K562 (cell line): Measurements from ENCODE around the gene POLK. TPM values are rescaled to one million over a fixed set of nuclear protein-coding genes. Genes with fewer than 3 reads are reported as not detected.

Experiments
- BCOR ChIP-seq: fragments of 450-650 bp; IDR thresholded peaks from 2 replicates; pipeline ENCODE4 v1.6.1; 2016
- CEBPG ChIP-seq, 3 experiments: fragments of 200-800 bp in 1 of 3; sonication (Bioruptor generic) in 1 of 3; sonication (generic) in 1 of 3; formaldehyde crosslinking in 1 of 3; IDR thresholded peaks in 2 of 3; conservative IDR thresholded peaks in 1 of 3; 2 replicates each; pipeline versions ENCODE4 v1.6.1 to v1.8.0; 2016 to 2022; ENCODE audit warnings: missing compliant biosample characterization in 2 of 3, missing genetic modification characterization in 2 of 3, mild to moderate bottlenecking in 1 of 3, missing genetic modification reagents in 1 of 3
- EGR1 ChIP-seq: fragments of 450-650 bp; conservative IDR thresholded peaks from 2 replicates; pipeline ENCODE4 v1.6.1; 2017; ENCODE audit warnings: mild to moderate bottlenecking
- EP400 ChIP-seq: fragments of 450-650 bp; IDR thresholded peaks from 2 replicates; pipeline ENCODE4 v1.6.1; 2017; ENCODE audit warnings: antibody characterized with exemption, mild to moderate bottlenecking, moderate library complexity
- HMBOX1 ChIP-seq: sonication (generic); IDR thresholded peaks from 2 replicates; pipeline ENCODE4 v1.6.1; 2016
- HSF4 ChIP-seq: fragments of 250-450 bp; sonication (Bioruptor Pico); IDR thresholded peaks from 2 replicates; pipeline ENCODE4 v2.1.2; 2022; ENCODE audit warnings: mild to moderate bottlenecking, moderate library complexity, borderline replicate concordance
- NFIC ChIP-seq: fragments of 450-650 bp; IDR thresholded peaks from 2 replicates; pipeline ENCODE4 v1.6.1; 2017; ENCODE audit warnings: mild to moderate bottlenecking, inconsistent platforms
- POLR2H ChIP-seq: IDR thresholded peaks from 2 replicates; pipeline ENCODE4 v1.6.1; 2016; ENCODE audit warnings: missing genetic modification characterization, low read depth, mild to moderate bottlenecking, control low read depth, missing compliant biosample characterization, moderate library complexity
- POLR3A ChIP-seq: IDR thresholded peaks from 2 replicates; pipeline ENCODE4 v1.6.1; 2011; ENCODE audit warnings: borderline replicate concordance, mild to moderate bottlenecking, moderate library complexity; ENCODE audit not compliant: insufficient read length, insufficient read depth; ENCODE audit errors: extremely low read depth
- RBM22 ChIP-seq: fragments of 200-400 bp; formaldehyde crosslinking; IDR thresholded peaks from 2 replicates; pipeline ENCODE4 v1.6.1; 2018; ENCODE audit warnings: low read length, low read depth; ENCODE audit not compliant: poor library complexity, severe bottlenecking
- SAFB2 ChIP-seq: fragments of 200-400 bp; formaldehyde crosslinking; IDR thresholded peaks from 2 replicates; pipeline ENCODE4 v1.6.1; 2018; ENCODE audit warnings: borderline replicate concordance, low read length, low read depth, moderate library complexity; ENCODE audit not compliant: severe bottlenecking
- U2AF2 ChIP-seq: fragments of 200-400 bp; formaldehyde crosslinking; optimal IDR thresholded peaks from 2 replicates; pipeline ENCODE3; 2017; ENCODE audit warnings: low read depth, mild to moderate bottlenecking, low read length
- ZBTB1 ChIP-seq: sonication (generic); formaldehyde crosslinking; IDR thresholded peaks from 2 replicates; pipeline ENCODE4 v1.8.1; 2023; ENCODE audit warnings: missing genetic modification reagents, low read depth, mild to moderate bottlenecking, borderline replicate concordance
- ZFP1 ChIP-seq: fragments of 450-650 bp; formaldehyde crosslinking; IDR thresholded peaks from 2 replicates; pipeline ENCODE4 v1.4.0; 2020; ENCODE audit warnings: mild to moderate bottlenecking, mixed read lengths
- ZFP30 ChIP-seq: fragments of 250-450 bp; sonication (Bioruptor Pico); IDR thresholded peaks from 2 replicates; pipeline ENCODE4 v1.8.0; 2022; ENCODE audit warnings: moderate library complexity, mild to moderate bottlenecking, inconsistent platforms, borderline replicate concordance
- ZFX ChIP-seq: sonication (generic); formaldehyde crosslinking; IDR thresholded peaks from 2 replicates; pipeline ENCODE4 v1.8.0; 2022; ENCODE audit warnings: mild to moderate bottlenecking, missing genetic modification reagents, moderate library complexity
- ZMIZ1 ChIP-seq, 2 experiments: fragments of 150-350 bp in 1 of 2; IDR thresholded peaks; 2 replicates each; pipeline ENCODE4 v1.6.1; 2012 to 2016; ENCODE audit warnings: low read depth in 2 of 2, low read length in 2 of 2, mild to moderate bottlenecking in 1 of 2, moderate library complexity in 1 of 2
- ZNF175 ChIP-seq: fragments of 200-800 bp; sonication (Bioruptor generic); IDR thresholded peaks from 2 replicates; pipeline ENCODE4 v1.6.1; 2016; ENCODE audit warnings: low read depth, mild to moderate bottlenecking, missing genetic modification characterization, missing compliant biosample characterization
- ZNF184 ChIP-seq: sonication (generic); formaldehyde crosslinking; IDR thresholded peaks from 2 replicates; pipeline ENCODE4 v1.5.0; 2020; ENCODE audit warnings: missing genetic modification reagents
- ZNF274 ChIP-seq: IDR thresholded peaks from 2 replicates; pipeline ENCODE4 v1.6.1; 2011; ENCODE audit warnings: low read depth, mild to moderate bottlenecking, low read length, moderate library complexity, borderline replicate concordance
- ZNF282 ChIP-seq: sonication (generic); formaldehyde crosslinking; IDR thresholded peaks from 2 replicates; pipeline ENCODE4 v1.8.1; 2023; ENCODE audit warnings: missing genetic modification reagents
- ZNF655 ChIP-seq: fragments of 250-450 bp; sonication (Bioruptor Pico); IDR thresholded peaks from 2 replicates; pipeline ENCODE4 v1.5.0; 2021
- ZZZ3 ChIP-seq: fragments of 450-650 bp; IDR thresholded peaks from 2 replicates; pipeline ENCODE4 v1.6.1; 2016; ENCODE audit warnings: antibody characterized with exemption, mild to moderate bottlenecking, moderate library complexity
- polyA plus RNA-seq, 8 experiments: library from polyadenylated mRNA; depleted of rRNA in 4 of 8; stranded (reverse) in 5 of 8; unstranded in 3 of 8; fragments of >200 nt; fragmentation: Nextera tagmentation in 2 of 8; fragmentation: Illumina TruSeq in 1 of 8; extraction: Ambion mirVana in 2 of 8; extraction: Trizol in 1 of 8; gene quantifications; 2 replicates each; pipeline versions ENCODE4 v1.2.1 to v1.2.3, GENCODE V29; 2011 to 2014; ENCODE audit warnings: inconsistent platforms in 1 of 8, missing spikeins in 1 of 8
- total RNA-seq, 7 experiments: library from RNA; depleted of rRNA in 6 of 7; stranded (reverse); fragments of >200 nt in 6 of 7; fragmentation: Illumina TruSeq in 2 of 7; extraction: Trizol in 2 of 7; gene quantifications; 2 replicates each; pipeline versions ENCODE4 v1.2.1 to v1.2.3, GENCODE V29; 2011 to 2021; ENCODE audit warnings: low replicate concordance in 1 of 7

Gene POLK
- total and polyA plus RNA-seq, 9 of the 15 experiments (the other 6 are each of a cell fraction or from before 2014, with no cell fraction given), result 6.1 to 31.6 (median 16.5) TPM

DNA sequence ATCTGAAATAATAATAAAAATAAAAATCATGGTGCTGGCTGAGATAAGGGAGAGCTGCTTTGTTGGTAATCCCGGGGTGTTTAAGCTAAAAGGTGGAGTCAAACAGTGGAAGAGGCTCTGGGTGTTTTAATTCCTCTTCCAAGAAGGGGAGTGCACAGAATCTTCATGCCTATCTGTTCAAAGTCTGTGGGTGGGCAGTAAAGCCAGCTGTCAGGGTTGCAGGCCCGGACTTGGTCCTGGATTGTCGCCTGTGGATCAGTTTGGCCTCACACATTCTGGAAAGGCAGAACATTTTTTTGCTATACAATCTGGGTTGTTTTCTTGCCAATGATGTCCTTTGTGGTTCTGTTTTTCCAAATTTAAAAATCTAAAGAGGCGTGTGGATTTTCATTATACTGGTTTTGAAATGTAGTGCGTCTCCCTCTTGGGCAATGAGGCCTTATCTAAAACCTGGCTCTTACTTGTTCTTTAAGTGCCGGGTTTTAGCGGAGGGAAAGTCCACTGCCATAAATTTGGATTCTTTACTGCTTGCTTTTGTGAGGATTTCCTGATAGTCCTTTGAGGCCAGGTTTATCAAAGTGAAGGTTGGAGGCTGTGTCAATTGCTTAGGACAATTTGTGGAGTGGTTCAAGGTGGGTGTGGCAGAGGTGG lies 105.4 kb downstream of the POLK start (continued):
- TF ChIP-seq SAFB2 (no peak), POLR3A (no peak), ZFX (CRISPR knock-in tag) (0 out of 2 replicates have a peak, but pooled peaks have one; percentile 29), ZNF274 (no peak), CEBPG (CRISPR knock-in tag; IDR thresholded peaks at IDR 0.05) (no peak), CEBPG (tag; conservative IDR thresholded peaks at IDR 0.05 in 1 of 2, IDR thresholded peaks at IDR 0.05 in 1 of 2) (peak; percentile 25 to 54; a peak in 1 of 4 replicates), POLR2H (tag) (no peak), BCOR (no peak), ZNF282 (CRISPR knock-in tag) (no peak), NFIC (no peak), ZNF655 (CRISPR knock-in tag) (no peak), EGR1 (peak; percentile 22; the same call in 1 of the 2 replicates), ZMIZ1 (IDR thresholded peaks at IDR 0.05; ENCODE audit: low read depth in 2 of 2, low read length in 2 of 2) (no peak), ZZZ3 (no peak), EP400 (no peak), ZFP30 (CRISPR knock-in tag) (no peak), ZNF184 (CRISPR knock-in tag) (no peak), ZBTB1 (CRISPR knock-in tag) (no peak), ZNF175 (no peak), HMBOX1 (no peak), ZFP1 (CRISPR knock-in tag) (no peak), HSF4 (CRISPR knock-in tag) (no peak), U2AF2 (no peak), RBM22 (no peak)
